SU-DHL-6 (cell line): ENCODE data around the gene EFCAB9.

Experiments used
- EZH2phosphoT487 ChIP-seq: fragments of 200-600 bp; sonication (generic), shearing (Covaris generic); conservative IDR thresholded peaks from 2 replicates; pipeline ENCODE4 v1.6.1; 2018; ENCODE audit warnings: mild to moderate bottlenecking, antibody characterized with exemption, low read length, moderate library complexity, mixed read lengths
- TF ChIP-seq, protein P1 (sequence below): fragments of 200-600 bp; sonication (generic); IDR thresholded peaks from one replicate; pipeline ENCODE4 v1.5.1; 2017; ENCODE audit warnings: antibody characterized with exemption, mild to moderate bottlenecking, low read length, moderate library complexity; ENCODE audit not compliant: insufficient read depth, poor library complexity, severe bottlenecking

DNA sequence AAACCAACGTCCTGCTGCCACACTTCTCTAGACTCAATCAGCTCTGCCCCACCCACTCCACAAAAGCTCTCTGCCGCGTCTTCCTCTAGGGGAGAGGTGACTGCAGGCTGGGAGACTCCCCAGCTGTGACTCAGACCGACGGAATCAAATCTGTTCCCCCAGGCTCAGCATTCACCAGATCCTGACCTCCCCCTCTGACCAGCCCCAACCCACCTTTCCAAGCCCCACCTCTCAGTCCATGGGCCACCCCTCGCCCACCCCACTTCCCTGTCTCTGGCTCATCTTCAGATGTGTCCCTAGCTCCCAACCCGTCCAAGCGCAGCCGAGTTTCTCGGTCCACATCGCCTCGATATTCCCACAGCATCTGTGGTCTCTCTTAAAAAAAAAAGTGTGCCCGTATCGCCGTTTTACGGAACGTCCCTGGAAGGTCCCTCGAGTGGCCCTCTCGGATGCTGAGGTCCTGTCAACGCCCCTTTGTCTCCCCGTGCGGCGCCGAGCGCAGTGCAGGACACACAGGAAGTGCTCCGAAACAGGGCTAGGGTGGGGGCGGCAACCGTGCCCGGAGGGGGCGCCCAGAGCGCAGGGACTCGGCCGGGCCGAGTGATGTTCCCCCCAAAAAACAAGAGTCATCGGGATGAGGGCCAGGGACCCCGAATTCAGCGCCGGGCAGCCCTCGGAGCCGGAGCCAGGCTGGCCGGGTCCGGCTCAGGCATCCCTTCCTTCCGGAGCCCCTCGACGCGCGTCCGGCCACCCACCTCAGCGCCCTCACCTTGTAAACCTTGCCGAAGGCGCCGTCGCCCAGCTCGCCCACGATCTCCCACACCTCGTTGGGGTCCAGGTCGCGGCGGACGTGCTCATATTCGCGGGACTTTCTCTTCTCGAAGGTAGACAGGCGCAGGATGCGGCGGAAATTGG, 6.6 kb upstream of the EFCAB9 start:
- TF ChIP-seq, protein P1, sequence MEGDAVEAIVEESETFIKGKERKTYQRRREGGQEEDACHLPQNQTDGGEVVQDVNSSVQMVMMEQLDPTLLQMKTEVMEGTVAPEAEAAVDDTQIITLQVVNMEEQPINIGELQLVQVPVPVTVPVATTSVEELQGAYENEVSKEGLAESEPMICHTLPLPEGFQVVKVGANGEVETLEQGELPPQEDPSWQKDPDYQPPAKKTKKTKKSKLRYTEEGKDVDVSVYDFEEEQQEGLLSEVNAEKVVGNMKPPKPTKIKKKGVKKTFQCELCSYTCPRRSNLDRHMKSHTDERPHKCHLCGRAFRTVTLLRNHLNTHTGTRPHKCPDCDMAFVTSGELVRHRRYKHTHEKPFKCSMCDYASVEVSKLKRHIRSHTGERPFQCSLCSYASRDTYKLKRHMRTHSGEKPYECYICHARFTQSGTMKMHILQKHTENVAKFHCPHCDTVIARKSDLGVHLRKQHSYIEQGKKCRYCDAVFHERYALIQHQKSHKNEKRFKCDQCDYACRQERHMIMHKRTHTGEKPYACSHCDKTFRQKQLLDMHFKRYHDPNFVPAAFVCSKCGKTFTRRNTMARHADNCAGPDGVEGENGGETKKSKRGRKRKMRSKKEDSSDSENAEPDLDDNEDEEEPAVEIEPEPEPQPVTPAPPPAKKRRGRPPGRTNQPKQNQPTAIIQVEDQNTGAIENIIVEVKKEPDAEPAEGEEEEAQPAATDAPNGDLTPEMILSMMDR = no peak
- no peak for TF ChIP-seq EZH2phosphoT487
